ENCODE measurements around the gene KIF12.

DNA sequence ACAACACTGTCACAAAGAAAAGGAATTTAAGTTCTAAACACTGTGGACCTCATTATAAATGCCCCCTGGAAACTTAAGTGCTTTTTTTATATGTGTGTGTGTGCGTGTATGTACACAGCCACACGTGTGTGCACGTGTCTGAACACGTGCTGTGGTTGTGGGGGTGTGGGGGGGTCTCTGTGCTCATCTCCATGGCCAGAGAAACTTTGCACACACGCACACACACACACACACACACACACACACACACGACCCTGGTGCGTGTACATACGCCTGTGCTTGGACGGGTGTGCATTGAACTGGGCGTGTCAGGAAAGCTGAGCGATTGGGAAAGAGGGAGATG lies 48.9 kb downstream of the KIF12 start:
- TF ChIP-seq, protein P1, sequence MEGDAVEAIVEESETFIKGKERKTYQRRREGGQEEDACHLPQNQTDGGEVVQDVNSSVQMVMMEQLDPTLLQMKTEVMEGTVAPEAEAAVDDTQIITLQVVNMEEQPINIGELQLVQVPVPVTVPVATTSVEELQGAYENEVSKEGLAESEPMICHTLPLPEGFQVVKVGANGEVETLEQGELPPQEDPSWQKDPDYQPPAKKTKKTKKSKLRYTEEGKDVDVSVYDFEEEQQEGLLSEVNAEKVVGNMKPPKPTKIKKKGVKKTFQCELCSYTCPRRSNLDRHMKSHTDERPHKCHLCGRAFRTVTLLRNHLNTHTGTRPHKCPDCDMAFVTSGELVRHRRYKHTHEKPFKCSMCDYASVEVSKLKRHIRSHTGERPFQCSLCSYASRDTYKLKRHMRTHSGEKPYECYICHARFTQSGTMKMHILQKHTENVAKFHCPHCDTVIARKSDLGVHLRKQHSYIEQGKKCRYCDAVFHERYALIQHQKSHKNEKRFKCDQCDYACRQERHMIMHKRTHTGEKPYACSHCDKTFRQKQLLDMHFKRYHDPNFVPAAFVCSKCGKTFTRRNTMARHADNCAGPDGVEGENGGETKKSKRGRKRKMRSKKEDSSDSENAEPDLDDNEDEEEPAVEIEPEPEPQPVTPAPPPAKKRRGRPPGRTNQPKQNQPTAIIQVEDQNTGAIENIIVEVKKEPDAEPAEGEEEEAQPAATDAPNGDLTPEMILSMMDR (conservative IDR thresholded peaks at IDR 0.05 in 1 of 2, IDR thresholded peaks at IDR 0.05 in 1 of 2; ENCODE audit: extremely low read depth in 1 of 2, insufficient read depth in 1 of 2, low read depth in 1 of 2, low read length in 2 of 2) = no peak
- no peak for TF ChIP-seq EZH2 (IDR thresholded peaks at IDR 0.05; ENCODE audit: borderline replicate concordance, low read length)

Measured in mammary epithelial cell (primary cell).